ENCODE data around the gene ROPN1L.
"Not testable (repeated sequence)": the region's sequence is repeated elsewhere in the genome, so short reads cannot be mapped to it uniquely, and the experiment has no call there.

ROPN1L gene

DNA sequence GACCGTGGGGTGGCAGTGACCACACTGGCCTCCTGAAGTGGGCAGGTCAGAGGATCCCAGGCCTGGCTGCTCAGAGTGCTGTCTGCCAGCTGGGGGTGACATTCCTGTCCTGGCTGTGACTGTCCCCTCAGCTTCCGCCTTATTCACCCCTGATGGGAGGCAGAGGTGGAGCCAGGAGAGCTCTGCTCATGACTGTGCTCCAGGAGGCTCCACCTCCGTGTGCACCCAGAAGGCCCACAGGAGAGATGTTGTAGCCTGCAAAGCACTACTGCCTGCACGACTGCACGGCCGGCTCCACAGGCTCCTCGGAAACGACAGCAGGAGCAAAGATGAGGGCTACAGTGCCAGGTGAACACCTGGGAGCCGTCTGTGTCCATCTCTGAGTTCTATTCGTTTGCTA is 60.9 kb downstream of the ROPN1L start:
- no peak for DNase-seq (ENCODE audit: low spot score)

DNA sequence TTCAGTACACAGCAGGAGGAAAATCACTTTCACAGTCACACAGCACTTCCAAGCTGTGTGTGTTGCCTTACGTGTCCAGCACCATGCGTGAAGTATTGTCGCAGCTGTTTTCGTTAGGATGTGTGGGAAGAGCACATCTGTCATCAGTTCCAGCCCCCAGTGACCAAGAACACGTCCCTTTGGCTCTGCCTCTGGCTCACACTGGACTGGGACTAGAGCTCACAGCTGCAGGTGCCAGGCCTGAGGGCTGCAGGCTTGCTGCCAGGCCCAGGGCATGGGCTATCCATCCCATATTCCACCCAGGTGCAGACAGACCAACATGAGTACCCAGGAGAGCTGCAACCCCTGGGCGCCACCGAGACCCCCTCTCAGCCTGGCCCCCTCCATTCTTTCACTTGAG is 61.6 kb downstream of the ROPN1L start:
- no peak for DNase-seq (ENCODE audit: low spot score)

DNA sequence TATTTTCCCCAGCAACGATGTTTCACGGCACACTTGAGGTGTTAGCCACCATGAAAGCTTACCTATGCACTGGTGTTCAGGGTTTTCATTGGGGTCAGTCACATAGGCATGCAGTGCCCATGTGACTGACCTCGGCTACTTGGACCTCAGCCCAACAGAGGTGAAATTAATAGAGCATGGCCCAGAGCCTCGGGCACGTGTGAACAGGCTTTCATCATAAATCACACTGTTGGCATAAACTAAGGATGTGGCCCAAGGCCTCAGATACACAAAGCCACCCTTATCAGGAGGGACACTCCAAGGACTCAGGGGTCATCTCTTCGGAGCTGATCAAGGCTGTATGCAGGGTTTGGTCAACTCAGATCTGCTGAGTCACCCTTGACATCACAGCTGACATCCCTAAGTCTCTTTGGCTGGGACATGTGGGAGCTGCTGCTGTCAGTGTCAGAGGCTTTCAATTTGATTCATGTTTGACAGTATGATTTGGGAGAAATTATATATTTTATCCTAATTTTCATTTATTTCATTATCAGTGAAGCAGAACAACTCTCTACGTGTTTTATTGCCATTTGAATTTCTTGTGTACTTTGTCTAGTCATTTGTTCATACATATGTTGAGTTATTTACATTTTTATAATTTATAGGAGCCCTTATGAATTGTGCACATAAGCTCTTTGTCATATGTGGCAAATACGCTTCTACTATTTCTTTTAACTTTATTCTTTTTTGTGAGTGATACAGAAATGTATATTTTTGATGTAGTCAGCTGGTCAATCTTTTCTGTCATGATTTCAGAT is 62.5 kb downstream of the ROPN1L start:
- no peak for DNase-seq (ENCODE audit: low spot score)

DNA sequence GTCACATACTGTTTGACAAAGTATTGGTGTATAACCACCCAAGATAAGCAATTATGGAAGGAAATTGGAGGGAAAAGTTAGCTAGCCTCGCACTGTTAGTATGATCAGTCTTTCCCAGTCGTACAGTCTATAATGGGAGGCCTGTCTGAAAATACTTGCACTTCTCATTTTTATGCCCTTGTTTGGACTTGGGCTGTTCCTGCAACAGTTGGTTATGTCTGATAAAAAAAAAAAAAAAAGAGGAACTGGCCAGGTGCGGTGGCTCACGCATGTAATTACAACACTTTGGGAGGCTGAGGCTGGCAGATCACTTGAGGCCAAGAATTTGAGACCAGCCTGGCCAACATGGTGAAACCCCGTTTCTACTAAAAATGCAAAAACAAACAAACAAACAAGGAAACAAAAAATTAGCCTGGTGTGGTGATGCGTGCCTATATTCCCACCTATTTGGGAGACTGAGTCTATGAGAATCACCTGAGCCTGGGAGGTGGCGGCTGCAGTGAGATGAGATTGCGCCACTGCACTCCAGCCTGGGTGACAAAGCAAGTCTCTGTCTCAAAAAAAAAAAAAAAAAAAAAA is 63.9 kb downstream of the ROPN1L start:
- DNase-seq (ENCODE audit: low spot score), result no peak

DNA sequence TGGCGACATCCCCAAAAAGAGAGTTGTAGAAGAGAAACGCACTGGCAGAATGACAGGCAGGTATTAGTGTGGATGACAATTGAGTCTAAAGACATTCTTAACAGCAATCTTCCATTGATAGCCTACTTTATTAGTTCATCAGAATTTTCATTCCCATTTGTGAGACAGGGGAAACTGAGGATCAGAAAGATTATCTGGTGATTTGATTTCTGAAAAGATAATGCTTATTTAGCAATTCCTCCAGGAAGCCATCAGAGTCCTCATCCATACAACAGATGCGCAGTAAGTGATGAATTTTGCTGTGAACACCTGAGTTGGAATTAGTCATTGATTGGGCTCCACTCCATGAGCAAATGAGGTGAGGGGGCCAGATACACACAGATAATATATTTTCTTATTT is 64.9 kb downstream of the ROPN1L start:
- DNase-seq (ENCODE audit: low spot score), result no peak

DNA sequence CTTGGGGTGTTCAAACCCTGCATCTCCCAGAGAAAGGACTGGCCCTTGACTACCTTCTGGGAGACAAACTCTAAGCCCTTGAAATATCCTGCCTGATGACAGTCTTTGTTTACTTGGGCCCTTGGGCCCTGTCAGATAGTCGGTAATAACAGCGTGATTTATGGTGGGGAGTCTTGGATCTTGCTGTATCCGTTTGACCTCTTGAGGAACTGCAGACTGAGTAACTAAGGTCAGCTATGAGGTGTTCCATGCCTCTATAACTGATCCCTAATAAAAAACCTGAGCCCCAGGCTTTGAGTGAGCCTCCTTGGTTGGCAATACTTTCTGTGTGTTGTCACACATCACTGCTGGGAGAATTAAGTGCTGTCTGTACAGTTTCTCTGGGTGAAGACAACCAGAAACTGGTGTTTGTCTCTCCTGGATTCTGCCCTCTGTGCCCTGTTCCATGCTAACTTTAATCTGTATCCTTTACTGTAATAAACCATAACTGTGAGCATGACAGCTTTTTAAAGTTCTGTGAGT is 66.0 kb downstream of the ROPN1L start:
- DNase-seq (ENCODE audit: low spot score), result no peak

DNA sequence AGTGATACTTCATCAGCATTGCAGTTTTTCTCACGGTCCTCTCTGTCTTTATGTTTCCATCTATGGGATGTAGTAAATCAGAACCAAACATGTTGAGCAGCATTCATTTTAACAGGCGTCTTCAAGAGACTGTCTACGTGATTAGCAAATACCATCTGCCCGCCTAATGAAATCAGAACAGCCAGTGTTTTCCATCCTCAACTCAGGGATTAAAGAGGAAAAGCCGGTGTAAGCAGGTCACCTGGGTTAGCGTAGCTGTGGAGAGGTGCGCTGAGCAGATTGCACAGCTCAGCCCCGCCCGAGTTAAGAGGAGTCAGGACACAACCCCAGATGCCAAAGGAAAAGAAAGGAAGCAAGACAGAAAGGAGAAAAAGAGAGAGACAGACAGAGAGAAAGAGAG is 67.9 kb downstream of the ROPN1L start:
- no peak for DNase-seq (ENCODE audit: low spot score)

DNA sequence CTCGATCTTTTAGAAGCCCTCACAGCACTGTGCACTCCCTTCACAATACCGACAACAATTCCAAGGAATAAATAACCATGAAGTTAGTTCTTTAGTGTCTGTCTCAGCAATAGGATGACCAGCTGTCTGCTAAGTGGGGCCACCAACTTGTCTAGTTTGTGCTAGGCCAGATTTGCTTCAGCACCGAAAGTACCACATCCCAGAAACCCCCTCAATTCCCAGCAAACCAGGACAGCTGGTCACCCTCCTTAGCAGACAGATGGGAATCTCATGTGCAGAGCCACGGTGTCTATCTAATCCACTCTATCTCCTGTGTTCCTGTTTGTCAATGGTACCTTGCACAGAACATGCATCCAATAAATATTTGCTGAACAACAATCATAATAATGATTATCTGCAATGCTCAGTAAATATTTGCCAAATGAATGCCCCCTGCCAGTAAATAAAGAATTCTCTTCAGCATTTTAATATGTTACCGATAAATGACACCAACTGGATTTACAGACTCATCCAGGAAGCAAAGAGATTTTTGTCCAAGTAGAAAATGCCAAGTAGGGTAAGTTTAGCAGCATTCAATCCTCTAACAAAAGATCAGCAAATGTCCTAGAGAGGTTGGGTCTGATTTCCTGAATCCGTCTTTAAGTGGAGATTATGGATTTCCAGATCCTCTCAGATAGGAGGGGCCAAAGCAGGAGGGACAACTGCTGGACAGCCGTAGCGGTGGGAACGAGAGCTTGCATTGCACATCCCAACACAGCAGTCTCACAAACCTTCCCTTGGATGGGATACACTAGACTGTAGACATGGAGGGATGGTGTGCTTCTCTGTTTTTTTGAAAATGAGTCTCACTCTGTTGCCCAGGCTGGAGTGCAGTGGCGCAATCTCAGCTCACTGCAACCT is 70.3 kb downstream of the ROPN1L start:
- DNase-seq (ENCODE audit: low spot score), result no peak

DNA sequence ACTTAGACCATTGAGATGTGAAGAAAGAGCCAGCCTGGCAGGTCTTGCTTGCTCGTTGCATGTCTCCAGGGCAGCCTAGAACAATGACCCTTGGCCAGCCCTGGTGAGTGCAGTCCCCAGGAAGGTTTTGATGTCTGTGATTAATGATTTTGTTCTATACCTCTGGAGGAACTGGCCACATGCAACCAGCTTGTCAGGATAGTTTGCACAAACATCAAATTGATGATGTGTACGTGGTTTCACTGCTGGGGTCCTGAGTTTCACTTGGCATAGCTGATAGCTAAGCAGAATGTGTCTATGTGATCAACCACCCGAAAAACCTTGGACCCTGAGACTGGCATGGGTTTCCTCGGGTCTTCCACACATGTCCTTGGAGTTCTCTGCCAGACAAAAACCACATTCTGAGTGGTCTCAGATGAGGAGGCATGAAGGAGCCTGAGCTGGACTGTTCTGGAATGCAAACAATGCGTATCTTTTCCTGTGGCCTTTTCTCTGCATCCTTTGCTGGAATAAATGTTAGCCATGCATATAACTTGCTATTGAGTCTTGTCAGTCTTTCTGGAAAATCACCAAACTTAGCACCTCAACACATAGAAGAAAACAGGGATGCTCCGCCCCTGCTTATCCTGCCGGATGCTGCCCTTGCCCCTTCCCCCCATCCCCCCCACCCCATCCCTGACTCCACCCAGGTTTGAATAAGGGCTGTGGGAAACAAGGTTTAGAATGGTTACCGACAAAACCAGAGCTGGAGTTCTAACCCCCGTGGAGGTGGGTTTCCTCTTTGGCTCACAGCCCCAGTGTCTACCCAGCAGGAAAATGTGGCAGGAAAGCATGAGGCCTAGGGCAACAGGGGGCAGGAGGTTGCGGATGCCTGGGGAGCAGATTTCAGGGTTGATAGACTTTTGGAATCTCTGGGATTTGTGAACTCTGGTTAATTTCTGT is 72.1 kb downstream of the ROPN1L start:
- no peak for DNase-seq (ENCODE audit: low spot score)

DNA sequence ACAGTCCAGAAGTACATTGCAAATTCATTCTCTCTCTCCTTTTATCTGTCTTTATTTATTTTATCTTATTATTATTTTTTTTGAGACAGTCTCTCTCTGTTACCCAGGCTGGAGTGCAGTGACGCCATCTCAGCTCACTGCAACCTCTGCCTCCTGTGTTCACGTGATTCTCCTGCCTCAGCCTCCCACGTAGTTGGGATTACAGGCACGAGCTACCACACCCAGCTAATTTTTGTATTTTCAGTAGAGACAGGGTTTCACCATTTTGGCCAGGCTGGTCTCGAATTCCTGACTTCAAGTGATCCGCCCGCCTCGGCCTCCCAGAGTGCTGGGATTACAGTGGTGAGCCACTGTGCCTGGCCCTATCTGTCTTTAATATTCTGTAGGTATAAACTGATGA is 72.9 kb downstream of the ROPN1L start:
- not testable (repeated sequence) for DNase-seq (ENCODE audit: low spot score)

Measured in putamen (tissue), 1 donor.